IMR-90 (cell line): ENCODE data around the gene ABHD5. TPM values are rescaled to one million over a fixed set of nuclear protein-coding genes. Genes with fewer than 3 reads are reported as not detected.

Source experiments
- ATAC-seq: fragments of 200-7000 bp; cut with Tn5 transposase; 2 replicates; pipeline ENCODE4 v1.9.1; 2020; ENCODE audit warnings: low read depth, mild to moderate bottlenecking, moderate library complexity
- BruUV-seq: library from RNA; stranded (reverse); fragments of 400-500 nt; replicated peaks from 2 replicates; lab custom pipeline; 2021; lab: Mats Ljungman, UMichigan
- CTCF ChIA-PET: fragments of 300-600 bp; formaldehyde crosslinking; extraction: SDS; loops from one replicate; lab custom pipeline; 2021; ENCODE audit warnings: antibody characterized with exemption; lab: Yijun Ruan, JAX
- POLR2A ChIA-PET: fragments of 300-600 bp; sonication (Branson Sonifier 250); formaldehyde crosslinking; loops from one replicate; lab custom pipeline; 2022; ENCODE audit warnings: antibody characterized with exemption; ENCODE audit not compliant: unreplicated experiment; lab: Charles Lee
- DNase-seq: peaks from one replicate; pipeline ENCODE4 v3.0.0; 2013
- H2AFZ ChIP-seq: replicated peaks from 2 replicates; pipeline ENCODE3; 2013; ENCODE audit warnings: low read length, mild to moderate bottlenecking; ENCODE audit not compliant: poor library complexity
- H2AK5ac ChIP-seq: 2 replicates; pipeline ENCODE4 v1.6.1; 2013; ENCODE audit warnings: low read depth, low read length, inconsistent platforms
- H2AK9ac ChIP-seq: replicated peaks from 2 replicates; pipeline ENCODE3; 2013; ENCODE audit warnings: mild to moderate bottlenecking, low read depth, low read length, moderate library complexity; ENCODE audit not compliant: poor library complexity
- H2BK120ac ChIP-seq: 2 replicates; pipeline ENCODE4 v1.6.1; 2013; ENCODE audit warnings: low read depth, low read length, inconsistent platforms
- H2BK15ac ChIP-seq: 3 replicates; pipeline ENCODE4 v1.6.1; 2013; ENCODE audit warnings: low read depth, low read length, inconsistent platforms
- H2BK20ac ChIP-seq: 2 replicates; pipeline ENCODE4 v1.6.1; 2013; ENCODE audit warnings: low read depth, mild to moderate bottlenecking, inconsistent platforms, low read length, moderate library complexity
- H2BK5ac ChIP-seq: 2 replicates; pipeline ENCODE4 v1.6.1; 2013; ENCODE audit warnings: mild to moderate bottlenecking, low read depth, low read length, inconsistent platforms; ENCODE audit not compliant: poor library complexity, severe bottlenecking
- H3K14ac ChIP-seq: replicated peaks from 2 replicates; pipeline ENCODE4 v1.6.1; 2013; ENCODE audit warnings: low read depth, low read length, inconsistent platforms
- H3K18ac ChIP-seq: 2 replicates; pipeline ENCODE4 v1.6.1; 2013; ENCODE audit warnings: low read depth, low read length, control low read depth
- H3K23ac ChIP-seq: 2 replicates; pipeline ENCODE4 v1.6.1; 2013; ENCODE audit warnings: low read depth, low read length, inconsistent platforms
- H3K27ac ChIP-seq: 2 replicates; pipeline ENCODE4 v1.5.1; 2013; ENCODE audit warnings: mild to moderate bottlenecking, control low read depth, low read length; ENCODE audit not compliant: insufficient read depth
- H3K27me3 ChIP-seq: 2 replicates; pipeline ENCODE4 v1.6.1; 2013; ENCODE audit warnings: low read length; ENCODE audit not compliant: control insufficient read depth, insufficient read depth
- H3K36me3 ChIP-seq: 2 replicates; pipeline ENCODE4 v1.6.1; 2013; ENCODE audit warnings: low read length, mixed read lengths; ENCODE audit not compliant: control insufficient read depth, insufficient read depth
- H3K4ac ChIP-seq: 2 replicates; pipeline ENCODE4 v1.6.1; 2013; ENCODE audit warnings: low read depth, low read length, inconsistent platforms
- H3K4me1 ChIP-seq: 2 replicates; pipeline ENCODE4 v1.6.1; 2013; ENCODE audit warnings: low read length, mixed read lengths; ENCODE audit not compliant: control insufficient read depth, insufficient read depth
- H3K4me2 ChIP-seq: 2 replicates; pipeline ENCODE4 v1.6.1; 2013; ENCODE audit warnings: low read depth, mild to moderate bottlenecking, control low read depth, low read length, moderate library complexity
- H3K4me3 ChIP-seq: 2 replicates; pipeline ENCODE4 v1.5.1; 2013; ENCODE audit warnings: low read depth, mild to moderate bottlenecking, control low read depth, low read length, moderate library complexity; ENCODE audit not compliant: insufficient read depth
- H3K56ac ChIP-seq: 2 replicates; pipeline ENCODE4 v1.6.1; 2013; ENCODE audit warnings: low read length, inconsistent platforms; ENCODE audit not compliant: insufficient read depth; ENCODE audit errors: extremely low read depth
- H3K79me1 ChIP-seq, 2 experiments: 2 replicates each; pipeline ENCODE4 v1.6.1; 2013; ENCODE audit warnings: low read length in 2 of 2, inconsistent platforms in 1 of 2, low read depth in 1 of 2
- H3K9ac ChIP-seq: 2 replicates; pipeline ENCODE4 v1.6.1; 2013; ENCODE audit warnings: low read depth, low read length, control low read depth
- H3K9me1 ChIP-seq: 2 replicates; pipeline ENCODE4 v1.6.1; 2013; ENCODE audit warnings: low read length, inconsistent platforms; ENCODE audit not compliant: insufficient read depth
- H3K9me3 ChIP-seq: 2 replicates; pipeline ENCODE4 v1.6.1; 2013; ENCODE audit warnings: low read length; ENCODE audit not compliant: control insufficient read depth, insufficient read depth
- H4K20me1 ChIP-seq: 2 replicates; pipeline ENCODE4 v1.6.1; 2013; ENCODE audit warnings: low read length, inconsistent platforms; ENCODE audit not compliant: insufficient read depth
- H4K5ac ChIP-seq: 2 replicates; pipeline ENCODE4 v1.6.1; 2013; ENCODE audit warnings: mild to moderate bottlenecking, low read depth, low read length, control low read depth
- H4K8ac ChIP-seq, 2 experiments: 2 replicates each; pipeline ENCODE4 v1.6.1; 2013; ENCODE audit warnings: low read depth in 2 of 2, low read length in 2 of 2, control low read depth in 1 of 2, inconsistent platforms in 1 of 2
- H4K91ac ChIP-seq: 2 replicates; pipeline ENCODE4 v1.6.1; 2013; ENCODE audit warnings: low read depth, low read length, inconsistent platforms; ENCODE audit not compliant: insufficient read depth
- CEBPB ChIP-seq: IDR thresholded peaks from 2 replicates; pipeline ENCODE4 v1.6.1; 2012; ENCODE audit warnings: low read depth, low read length, improper control_type of control experiment
- CHD1 ChIP-seq: IDR thresholded peaks from 2 replicates; pipeline ENCODE4 v1.6.1; 2012; ENCODE audit warnings: low read depth, low read length, improper control_type of control experiment
- MAZ ChIP-seq: IDR thresholded peaks from 2 replicates; pipeline ENCODE4 v1.6.1; 2012; ENCODE audit warnings: low read depth, mild to moderate bottlenecking, low read length, improper control_type of control experiment, moderate library complexity, borderline replicate concordance
- MXI1 ChIP-seq: IDR thresholded peaks from 2 replicates; pipeline ENCODE4 v1.6.1; 2012; ENCODE audit warnings: low read depth, mild to moderate bottlenecking, low read length, moderate library complexity, borderline replicate concordance
- NFE2L2 ChIP-seq: fragments of 150-350 bp; IDR thresholded peaks from 2 replicates; pipeline ENCODE4 v1.6.1; 2016; ENCODE audit warnings: low read depth, mild to moderate bottlenecking, low read length
- RFX5 ChIP-seq: IDR thresholded peaks from 2 replicates; pipeline ENCODE4 v1.8.0; 2012; ENCODE audit warnings: low read depth, mild to moderate bottlenecking, low read length, moderate library complexity
- SMC3 ChIP-seq: fragments of 150-350 bp; IDR thresholded peaks from 2 replicates; pipeline ENCODE4 v1.6.1; 2016; ENCODE audit warnings: low read depth, mild to moderate bottlenecking, antibody characterized with exemption, low read length, moderate library complexity
- WGBS, 2 experiments: methylation state at CpG; one replicate each; pipeline versions ENCODE4 v1.1.5 to v1.1.7; 2013; ENCODE audit warnings: missing lambda C conversion rate in 2 of 2; ENCODE audit not compliant: insufficient read length in 1 of 2; ENCODE audit errors: extremely low coverage in 2 of 2; 5-methylcytosine and 5-hydroxymethylcytosine counted together
- dilution Hi-C: fragments of 300-500 bp; cut with HindIII; formaldehyde crosslinking; loops from one replicate; pipeline ENCODE4 v1.14.3; 2018; ENCODE audit warnings: low sequenced_read_pairs; ENCODE audit not compliant: unreplicated experiment
- in situ Hi-C: fragments of 300-500 bp; cut with MboI; formaldehyde crosslinking; loops from 3 replicates; pipeline ENCODE4 v1.14.3; 2019; ENCODE audit warnings: low sequenced_read_pairs, inconsistent platforms, mixed read lengths
- intact Hi-C: fragments of 100-400 bp; cut with micrococcal nuclease; formaldehyde crosslinking; loops from 2 replicates; pipeline ENCODE4 v1.10.0; 2022
- polyA plus RNA-seq, 3 experiments: library from polyadenylated mRNA; depleted of rRNA; stranded (reverse); fragments of >200 nt; gene quantifications; 2 replicates each; pipeline ENCODE4 v1.2.3, GENCODE V29; 2012; ENCODE audit warnings: low replicate concordance in 1 of 3
- total RNA-seq: library from RNA; depleted of rRNA; stranded (reverse); fragments of >200 nt; gene quantifications from 2 replicates; pipeline ENCODE4 v1.2.3, GENCODE V29; 2012
- TF ChIP-seq, protein P1 (sequence below): fragments of 150-350 bp; IDR thresholded peaks from 2 replicates; pipeline ENCODE4 v1.6.1; 2017; ENCODE audit warnings: mild to moderate bottlenecking, antibody characterized with exemption, low read length, low read depth
- TF ChIP-seq, protein P2 (sequence below): fragments of 150-350 bp; IDR thresholded peaks from 2 replicates; pipeline ENCODE4 v1.6.1; 2016; ENCODE audit warnings: low read depth, mild to moderate bottlenecking, low read length, moderate library complexity, borderline replicate concordance

The ABHD5 gene
- total and polyA plus RNA-seq, 2 of the 4 experiments (the other 2 are of a cell fraction): 15.8 to 33.2 TPM

- no peak overlapping the region for H2AFZ ChIP-seq
- TF ChIP-seq NFE2L2: no peak
- TF ChIP-seq MXI1: no peak
- no peak for TF ChIP-seq MAZ
- TF ChIP-seq SMC3: no peak
- TF ChIP-seq RFX5: no peak
- TF ChIP-seq, protein P1, sequence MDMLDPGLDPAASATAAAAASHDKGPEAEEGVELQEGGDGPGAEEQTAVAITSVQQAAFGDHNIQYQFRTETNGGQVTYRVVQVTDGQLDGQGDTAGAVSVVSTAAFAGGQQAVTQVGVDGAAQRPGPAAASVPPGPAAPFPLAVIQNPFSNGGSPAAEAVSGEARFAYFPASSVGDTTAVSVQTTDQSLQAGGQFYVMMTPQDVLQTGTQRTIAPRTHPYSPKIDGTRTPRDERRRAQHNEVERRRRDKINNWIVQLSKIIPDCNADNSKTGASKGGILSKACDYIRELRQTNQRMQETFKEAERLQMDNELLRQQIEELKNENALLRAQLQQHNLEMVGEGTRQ: no peak
- TF ChIP-seq CHD1: no peak
- TF ChIP-seq CEBPB: no peak
- TF ChIP-seq, protein P2, sequence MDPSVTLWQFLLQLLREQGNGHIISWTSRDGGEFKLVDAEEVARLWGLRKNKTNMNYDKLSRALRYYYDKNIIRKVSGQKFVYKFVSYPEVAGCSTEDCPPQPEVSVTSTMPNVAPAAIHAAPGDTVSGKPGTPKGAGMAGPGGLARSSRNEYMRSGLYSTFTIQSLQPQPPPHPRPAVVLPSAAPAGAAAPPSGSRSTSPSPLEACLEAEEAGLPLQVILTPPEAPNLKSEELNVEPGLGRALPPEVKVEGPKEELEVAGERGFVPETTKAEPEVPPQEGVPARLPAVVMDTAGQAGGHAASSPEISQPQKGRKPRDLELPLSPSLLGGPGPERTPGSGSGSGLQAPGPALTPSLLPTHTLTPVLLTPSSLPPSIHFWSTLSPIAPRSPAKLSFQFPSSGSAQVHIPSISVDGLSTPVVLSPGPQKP: no peak
- H4K5ac ChIP-seq: no peak overlapping the region
- H2BK20ac ChIP-seq: no peak overlapping the region
- peaks cover 4% of the 10 kb centered on the region; the same call in 1 of the 2 replicates for H3K4me1 ChIP-seq
- no peak for DNase-seq
- H3K14ac ChIP-seq: no peak overlapping the region
- no peak overlapping the region for H4K91ac ChIP-seq
- H2BK5ac ChIP-seq: no peak overlapping the region
- no peaks in the 10 kb centered on the region for H3K36me3 ChIP-seq
- no peak overlapping the region for H2BK120ac ChIP-seq
- H3K4me2 ChIP-seq: no peak overlapping the region
- no peaks in the 10 kb centered on the region for H3K9me3 ChIP-seq
- H2AK5ac ChIP-seq: no peak overlapping the region
- H3K18ac ChIP-seq: no peak overlapping the region
- peaks cover 3% of the 10 kb centered on the region for H3K9me1 ChIP-seq
- H3K79me1 ChIP-seq: no peaks in the 10 kb centered on the region
- H4K20me1 ChIP-seq: no peaks in the 10 kb centered on the region
- no peak overlapping the region for H3K27ac ChIP-seq
- H3K9ac ChIP-seq: no peak overlapping the region
- dilution Hi-C loops: no loop called here
- intact Hi-C loops: no loop called here
- H4K8ac ChIP-seq: no peak overlapping the region
- no peaks in the 10 kb centered on the region for H3K27me3 ChIP-seq
- no peak overlapping the region for H3K23ac ChIP-seq
- no peak overlapping the region for H3K4ac ChIP-seq
- no peak for ATAC-seq
- in situ Hi-C loops: no loop called here
- H3K4me3 ChIP-seq: no peak overlapping the region
- CTCF ChIA-PET: no interaction called here
- no CpG with 5 or more reads among the region's 1 CpG for WGBS, 2 experiments
- no peak overlapping the region for H3K56ac ChIP-seq
- no peak overlapping the region for H2AK9ac ChIP-seq
- POLR2A ChIA-PET: no interaction called here
- no peak overlapping the region for H2BK15ac ChIP-seq
- BruUV-seq: no TSS peak
These were observed 40.4 kb upstream of the ABHD5 start for GRCh38 chr3:43650345-43650744.
